Endodermal cell (in vitro differentiated cells): Measurements from ENCODE around the gene FAM181A. TPM values are rescaled to one million over a fixed set of nuclear protein-coding genes. Genes with fewer than 3 reads are reported as not detected.

Experiments
- DNase-seq: peaks from one replicate; pipeline ENCODE4 v3.0.0-alpha.2; 2017
- H3K27ac ChIP-seq: 2 replicates; pipeline ENCODE4 v1.5.1; 2013; ENCODE audit warnings: mild to moderate bottlenecking, low read depth, low read length, moderate library complexity
- H3K27me3 ChIP-seq: 2 replicates; pipeline ENCODE4 v1.6.1; 2013; ENCODE audit warnings: mild to moderate bottlenecking, low read length, moderate library complexity; ENCODE audit not compliant: insufficient read depth, control insufficient read depth, poor library complexity, severe bottlenecking
- H3K36me3 ChIP-seq: 2 replicates; pipeline ENCODE4 v1.7.0; 2013; ENCODE audit warnings: mild to moderate bottlenecking, low read length, moderate library complexity; ENCODE audit not compliant: control insufficient read depth, insufficient read depth
- H3K4me1 ChIP-seq: one replicate; pipeline ENCODE4 v1.7.0; 2013; ENCODE audit warnings: low read length; ENCODE audit not compliant: control insufficient read depth, insufficient read depth
- H3K4me3 ChIP-seq: 2 replicates; pipeline ENCODE4 v1.5.1; 2013; ENCODE audit warnings: mild to moderate bottlenecking, low read length, moderate library complexity
- H3K9ac ChIP-seq: 2 replicates; pipeline ENCODE4 v1.6.1; 2013; ENCODE audit warnings: mild to moderate bottlenecking, low read length, moderate library complexity; ENCODE audit not compliant: poor library complexity, severe bottlenecking; ENCODE audit errors: extremely low read depth
- H3K9me3 ChIP-seq: 2 replicates; pipeline ENCODE4 v1.6.1; 2013; ENCODE audit warnings: mild to moderate bottlenecking, low read length, moderate library complexity; ENCODE audit not compliant: control insufficient read depth
- H3K27ac Mint-ChIP-seq: 2 replicates; pipeline ENCODE4 v1.8.0; 2020; ENCODE audit warnings: mixed read lengths
- H3K27me3 Mint-ChIP-seq: 2 replicates; pipeline ENCODE4 v1.8.0; 2021; ENCODE audit warnings: mild to moderate bottlenecking, mixed read lengths; ENCODE audit not compliant: insufficient read depth
- H3K36me3 Mint-ChIP-seq: 2 replicates; pipeline ENCODE4 v1.8.0; 2020; ENCODE audit warnings: low read depth, mixed read lengths
- H3K4me1 Mint-ChIP-seq: 2 replicates; pipeline ENCODE4 v1.8.0; 2020; ENCODE audit warnings: mixed read lengths
- H3K4me3 Mint-ChIP-seq: 2 replicates; pipeline ENCODE4 v1.8.0; 2020; ENCODE audit warnings: mild to moderate bottlenecking, moderate library complexity, mixed read lengths
- H3K9me3 Mint-ChIP-seq: 2 replicates; pipeline ENCODE4 v1.8.0; 2020; ENCODE audit warnings: mild to moderate bottlenecking, mixed read lengths
- CTCF ChIP-seq: fragments of 200-600 bp; sonication (generic); conservative IDR thresholded peaks from 2 replicates; pipeline ENCODE4 v1.5.0; 2021; ENCODE audit warnings: antibody characterized with exemption, mild to moderate bottlenecking
- WGBS, 2 experiments: methylation state at CpG; one replicate each; pipeline versions ENCODE4 v1.1.5 to v1.1.7; 2013; ENCODE audit warnings: missing lambda C conversion rate in 2 of 2, mixed read lengths in 1 of 2; ENCODE audit not compliant: insufficient coverage in 1 of 2, insufficient read length in 1 of 2; 5-methylcytosine and 5-hydroxymethylcytosine counted together
- total RNA-seq, 2 donors: library from RNA; stranded (reverse); fragmentation: NEBNext Ultra II Directional in 1 of 2; extraction: Animal tissue kit (Norgen Biotek cat#: 25700) in 1 of 2; gene quantifications; 2 replicates in 1 of 2; 3 replicates in 1 of 2; pipeline ENCODE4 v1.2.1, GENCODE V29; 2021

FAM181A gene
- total RNA-seq, 2 donors from 2014 or later: not detected

GRCh38 chr14:93916498-93916897 is 10.6 kb upstream of the FAM181A start:
- H3K27me3 Mint-ChIP-seq: peaks cover 3% of the 10 kb centered on the region
- H3K9me3 ChIP-seq: no peaks in the 10 kb centered on the region
- no peaks in the 10 kb centered on the region for H3K36me3 ChIP-seq
- no peaks in the 10 kb centered on the region for H3K4me1 Mint-ChIP-seq
- WGBS, 2 experiments: 84 to 87% methylated on average over 3 of the region's 3 CpGs
- no peak overlapping the region for H3K27ac ChIP-seq
- no peaks in the 10 kb centered on the region for H3K4me1 ChIP-seq
- DNase-seq: no peak
- H3K27me3 ChIP-seq: no peaks in the 10 kb centered on the region
- H3K9ac ChIP-seq: no peak overlapping the region
- no peak overlapping the region for H3K4me3 ChIP-seq
- H3K27ac Mint-ChIP-seq: no peak overlapping the region
- H3K36me3 Mint-ChIP-seq: no peaks in the 10 kb centered on the region
- TF ChIP-seq CTCF: no peak
- no peak overlapping the region for H3K4me3 Mint-ChIP-seq
- H3K9me3 Mint-ChIP-seq: no peaks in the 10 kb centered on the region

GRCh38 chr14:93917141-93917540 is 10.0 kb upstream of the FAM181A start:
- no peaks in the 10 kb centered on the region for H3K9me3 ChIP-seq
- no peak overlapping the region for H3K4me3 ChIP-seq
- no peaks in the 10 kb centered on the region for H3K36me3 Mint-ChIP-seq
- H3K27me3 ChIP-seq: no peaks in the 10 kb centered on the region
- no peak overlapping the region for H3K27ac Mint-ChIP-seq
- no peaks in the 10 kb centered on the region for H3K4me1 ChIP-seq
- DNase-seq: no peak
- no peaks in the 10 kb centered on the region for H3K36me3 ChIP-seq
- H3K27me3 Mint-ChIP-seq: peaks cover 3% of the 10 kb centered on the region
- no peaks in the 10 kb centered on the region for H3K9me3 Mint-ChIP-seq
- no peak overlapping the region for H3K27ac ChIP-seq
- 70 to 90% methylated on average over 2 to 7 of the region's 7 CpGs for WGBS, 2 experiments
- H3K4me1 Mint-ChIP-seq: no peaks in the 10 kb centered on the region
- no peak for TF ChIP-seq CTCF
- H3K4me3 Mint-ChIP-seq: no peak overlapping the region
- no peak overlapping the region for H3K9ac ChIP-seq

- Mint-ChIP-seq H3K4me1 (no peaks in the 10 kb centered on the region), H3K27me3 (peaks cover 3% of the 10 kb centered on the region), H3K9me3 (no peaks in the 10 kb centered on the region), H3K4me3 (no peak overlapping the region), H3K27ac (no peak overlapping the region), H3K36me3 (no peaks in the 10 kb centered on the region)
- H3K4me3 ChIP-seq: no peak overlapping the region
- H3K27ac ChIP-seq: no peak overlapping the region
- DNase-seq: no peak
- H3K36me3 ChIP-seq: no peaks in the 10 kb centered on the region
- H3K4me1 ChIP-seq: no peaks in the 10 kb centered on the region
- H3K9ac ChIP-seq: no peak overlapping the region
- H3K9me3 ChIP-seq: no peaks in the 10 kb centered on the region
- H3K27me3 ChIP-seq: no peaks in the 10 kb centered on the region
- 91 to 93% methylated on average over 13 to 18 of the region's 18 CpGs for WGBS, 2 experiments
- TF ChIP-seq CTCF: no peak
Observed at GRCh38 chr14:93921001-93921806, 5.9 kb upstream of the FAM181A start.
